Adrenal gland (tissue), 5 donors: Measurements from ENCODE around the gene CADPS.

ENCODE experiments used
- CTCF ChIP-seq, 6 experiments: fragments of 450-650 bp in 4 of 6; fragments of 200-600 bp in 2 of 6; sonication (generic) in 1 of 6; IDR thresholded peaks; 1 replicate in 5 of 6; 2 replicates in 1 of 6; pipeline versions ENCODE4 v1.5.1 to v1.8.0; 2016 to 2021; ENCODE audit warnings: antibody characterized with exemption in 6 of 6, mild to moderate bottlenecking in 2 of 6, moderate library complexity in 1 of 6
- POLR2A ChIP-seq, 2 donors: fragments of 450-650 bp; IDR thresholded peaks; one replicate each; pipeline ENCODE4 v1.6.1; 2017; ENCODE audit warnings: antibody characterized with exemption in 2 of 2, mild to moderate bottlenecking in 2 of 2, moderate library complexity in 1 of 2
- donor health status: DM: no; HTN: no; CAD: no.

- TF ChIP-seq CTCF (IDR thresholded peaks at IDR 0.05) (no peak), POLR2A (IDR thresholded peaks at IDR 0.05) (no peak)
These were observed 113.9 kb downstream of the CADPS start for GRCh38 chr3:62761311-62761710.
